ENCODE data around the gene AUNIP. TPM values are rescaled to one million over a fixed set of nuclear protein-coding genes. Genes with fewer than 3 reads are reported as not detected.

The AUNIP gene
- total RNA-seq, 1 experiment from 2014 or later = 12.1 TPM

DNA sequence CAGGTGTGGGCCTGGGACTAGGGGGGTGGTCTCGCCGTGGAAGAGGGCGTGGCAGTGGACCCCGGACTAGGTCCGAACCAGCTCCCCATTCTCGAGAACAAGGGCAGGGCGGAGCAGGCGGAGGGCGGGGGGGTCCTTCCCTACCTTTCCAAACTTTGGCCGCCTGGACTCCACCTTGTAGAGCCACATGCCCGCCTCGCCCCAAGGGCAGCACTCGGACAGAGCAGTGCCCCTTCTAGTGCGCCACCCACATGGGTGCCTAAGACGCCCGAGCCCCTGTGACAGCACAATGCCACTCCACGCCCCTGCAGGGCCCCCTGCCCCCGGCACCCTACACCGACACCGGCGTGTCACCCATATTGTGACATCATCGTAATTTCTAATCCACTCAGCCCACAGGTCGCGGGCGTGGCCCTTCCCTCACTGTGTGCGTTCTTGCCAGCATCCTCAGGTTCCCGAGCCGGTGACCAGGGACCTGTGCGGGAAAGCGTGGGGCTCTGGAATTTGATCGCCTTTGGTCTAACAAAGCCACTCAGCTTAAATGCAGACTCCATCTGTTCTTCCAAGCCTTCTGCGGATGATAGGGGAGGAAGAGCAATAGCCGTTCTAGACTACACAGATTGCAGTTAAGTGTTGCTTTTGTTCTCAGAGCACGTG, 47.5 kb upstream of the AUNIP start:
- RAD21 ChIA-PET (ENCODE audit: low non-redundant PET in 1 of 2, low total read pairs in 2 of 2, uncharacterized antibody in 2 of 2, unreplicated experiment in 2 of 2) = no interaction called here
- Histone ChIP-seq H3K36me3 (ENCODE audit: control insufficient read depth in 1 of 2, insufficient read depth in 2 of 2, low read length in 2 of 2) (peaks cover 22 to 25% of the 10 kb centered on the region in 2 experiments), H2AFZ (ENCODE audit: low read depth, low read length, poor library complexity, severe bottlenecking) (peak overlapping the region; percentile 75), H3K9ac (ENCODE audit: low read length) (peak overlapping the region; percentile 85), H4K20me1 (ENCODE audit: insufficient read depth) (peaks cover 10% of the 10 kb centered on the region), H3K4me1 (ENCODE audit: control insufficient read depth in 1 of 2, insufficient read depth in 2 of 2, low read length in 2 of 2) (peaks cover 5 to 23% of the 10 kb centered on the region in 2 experiments), H3K79me2 (ENCODE audit: insufficient read depth, low read length) (peaks cover 36% of the 10 kb centered on the region), H3K9me3 (ENCODE audit: control insufficient read depth in 1 of 2, insufficient read depth in 1 of 2, low read depth in 1 of 2, low read length in 2 of 2) (no peaks in the 10 kb centered on the region), H3K9me2 (ENCODE audit: insufficient read depth) (no peaks in the 10 kb centered on the region), H3K4me3 (replicated peaks in 1 of 2; ENCODE audit: low read depth in 1 of 2, low read length in 2 of 2) (peak overlapping the region; percentile 21 to 83; a peak in 2 of 4 replicates), H3K27me3 (ENCODE audit: insufficient read depth, low read length) (no peaks in the 10 kb centered on the region), H3K4me2 (ENCODE audit: low read length) (peak overlapping the region; percentile 93), H3K27ac (ENCODE audit: low read depth, low read length) (no peak overlapping the region; the same call in 1 of the 2 replicates)
- CTCF ChIA-PET = interaction anchor here (1.5 kb wide), 1 partner anchor 91 kb away, joined by 3 read pairs; the partner anchor contains the start of gene PAFAH2
- no peak for TF ChIP-seq SIN3A (IDR thresholded peaks at IDR 0.05; ENCODE audit: low read depth)
- no peak for TF ChIP-seq RAD21 (IDR thresholded peaks at IDR 0.05; ENCODE audit: low read depth)
- no peak for TF ChIP-seq EZH2phosphoT487 (IDR thresholded peaks at IDR 0.05; ENCODE audit: borderline replicate concordance)
- TF ChIP-seq CEBPB (IDR thresholded peaks at IDR 0.05; ENCODE audit: low read depth) = no peak
- no peak for TF ChIP-seq CBX3 (IDR thresholded peaks at IDR 0.05; ENCODE audit: low read depth)
- no peak for TF ChIP-seq EGR1 (IDR thresholded peaks at IDR 0.05; ENCODE audit: low read depth)
- TF ChIP-seq SP1 (IDR thresholded peaks at IDR 0.05; ENCODE audit: low read depth) = no peak
- no peak for TF ChIP-seq EZH2 (IDR thresholded peaks at IDR 0.05)
- DNase-seq (ENCODE audit: low read depth, low spot score) (no peak), ATAC-seq (no peak; the same call in 1 of the 2 replicates)
- no TSS peak for BruUV-seq (replicated peaks)
- POLR2A ChIA-PET = interaction anchor here (1.0 kb wide), 1 partner anchor 15 kb away, joined by 3 read pairs; no protein-coding TSS in a partner anchor
- intact Hi-C loops (cut with micrococcal nuclease) = no loop called here

All from HCT116 (cell line).